Inflammatory macrophage treated with lipopolysaccharide for 4 hours (primary cell): ENCODE measurements around the gene OPRL1.

Experiments
- DNase-seq: peaks from one replicate; pipeline ENCODE4 v3.0.0-alpha.2; 2020

OPRL1 gene

DNA sequence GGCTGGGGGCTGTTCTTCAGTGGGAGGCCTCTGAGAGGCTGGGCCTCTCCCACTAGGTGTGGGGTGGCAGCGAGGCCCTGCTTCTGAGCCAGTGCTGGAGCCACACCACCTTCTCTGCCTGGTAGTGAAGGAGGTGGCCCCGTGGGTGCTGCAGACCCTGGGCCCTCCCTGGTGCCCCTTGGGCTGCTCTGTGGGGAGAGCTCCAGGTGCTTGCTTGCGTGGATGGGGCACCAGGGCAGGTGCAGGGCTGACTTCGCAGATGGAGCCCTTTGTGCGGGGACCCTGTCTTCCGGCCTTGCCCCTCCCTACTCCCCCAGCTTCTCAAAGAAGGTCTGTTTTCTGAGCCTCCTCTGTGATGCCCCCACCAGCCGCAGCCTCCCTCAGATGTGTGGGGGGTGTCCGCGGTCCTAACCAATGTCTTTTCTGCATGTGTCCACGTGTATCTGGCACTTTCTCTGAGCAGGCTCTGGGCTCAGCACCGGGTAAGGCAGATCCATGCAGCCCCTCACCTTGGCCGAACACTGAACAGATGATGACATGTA is 67.1 kb downstream of the OPRL1 start:
- DNase-seq = no peak

GRCh38 chr20:64148581-64148980 is 68.7 kb downstream of the OPRL1 start:
- no peak for DNase-seq

GRCh38 chr20:64149141-64149540 is 69.3 kb downstream of the OPRL1 start:
- DNase-seq = no peak

DNA sequence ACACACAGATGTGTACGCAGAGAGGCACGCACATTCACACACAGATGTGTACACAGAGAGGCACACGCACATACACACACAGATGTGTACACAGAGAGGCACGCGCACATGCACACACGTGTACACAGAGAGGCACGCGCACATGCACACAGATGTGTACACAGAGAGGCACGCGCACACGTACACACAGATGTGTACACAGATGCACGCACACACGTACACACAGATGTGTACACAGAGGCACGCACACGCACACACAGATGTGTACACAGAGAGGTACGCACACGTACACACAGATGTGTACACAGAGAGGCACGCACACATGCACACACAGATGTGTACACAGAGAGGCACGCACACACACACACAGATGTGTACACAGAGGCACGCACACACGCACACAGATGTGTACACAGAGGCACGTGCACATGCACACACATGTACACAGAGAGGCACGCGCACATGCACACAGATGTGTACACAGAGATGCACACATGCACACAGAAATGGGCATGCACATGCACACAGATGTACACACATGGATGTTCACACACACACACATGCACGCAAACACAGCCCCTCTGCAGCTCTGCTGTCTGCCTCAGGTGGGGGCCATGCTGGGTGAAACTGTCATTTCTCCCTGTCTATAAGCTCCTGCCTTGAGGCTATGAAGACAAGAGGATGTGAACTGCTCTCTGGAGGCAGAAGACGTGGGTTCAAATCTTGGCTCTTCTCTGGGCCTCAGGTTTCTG is 70.1 kb downstream of the OPRL1 start:
- no peak for DNase-seq
